ENCODE measurements around the gene SCN7A.
"Not testable (repeated sequence)": the region's sequence is repeated elsewhere in the genome, so short reads cannot be mapped to it uniquely, and the experiment has no call there.

SCN7A gene
- 0 reads per million in 2 donors for total RNA-seq

DNA sequence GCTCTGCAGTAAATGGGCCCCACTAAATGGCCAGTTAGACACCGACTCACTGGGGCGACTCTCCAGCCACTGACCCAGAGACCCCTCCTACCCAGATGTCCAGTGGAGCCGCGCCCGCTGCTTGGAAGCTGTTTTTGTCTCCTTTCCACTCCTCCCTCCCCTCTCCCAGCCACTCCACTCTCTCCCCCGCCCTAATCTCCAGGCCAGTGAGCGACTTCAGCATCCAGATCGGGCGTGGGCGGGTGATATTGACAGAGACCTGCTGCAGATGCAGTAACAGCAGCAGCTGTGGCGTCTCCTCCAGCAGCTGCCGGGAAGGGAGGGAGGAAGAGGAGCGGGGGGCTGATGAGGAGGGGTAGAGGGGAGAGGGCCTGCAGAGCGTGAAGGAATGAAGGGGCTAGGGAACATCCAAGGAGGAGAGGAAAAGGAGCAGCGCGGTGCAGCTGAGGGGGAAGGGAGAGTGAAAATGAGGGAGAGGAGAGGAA lies at the start of gene SCN7A:
Gene SCN7A (minus strand): TSS at position 110 of the 485 bp plus-strand sequence. CDS start 16,553 bp downstream, outside the sequence.
- no peak for DNase-seq

DNA sequence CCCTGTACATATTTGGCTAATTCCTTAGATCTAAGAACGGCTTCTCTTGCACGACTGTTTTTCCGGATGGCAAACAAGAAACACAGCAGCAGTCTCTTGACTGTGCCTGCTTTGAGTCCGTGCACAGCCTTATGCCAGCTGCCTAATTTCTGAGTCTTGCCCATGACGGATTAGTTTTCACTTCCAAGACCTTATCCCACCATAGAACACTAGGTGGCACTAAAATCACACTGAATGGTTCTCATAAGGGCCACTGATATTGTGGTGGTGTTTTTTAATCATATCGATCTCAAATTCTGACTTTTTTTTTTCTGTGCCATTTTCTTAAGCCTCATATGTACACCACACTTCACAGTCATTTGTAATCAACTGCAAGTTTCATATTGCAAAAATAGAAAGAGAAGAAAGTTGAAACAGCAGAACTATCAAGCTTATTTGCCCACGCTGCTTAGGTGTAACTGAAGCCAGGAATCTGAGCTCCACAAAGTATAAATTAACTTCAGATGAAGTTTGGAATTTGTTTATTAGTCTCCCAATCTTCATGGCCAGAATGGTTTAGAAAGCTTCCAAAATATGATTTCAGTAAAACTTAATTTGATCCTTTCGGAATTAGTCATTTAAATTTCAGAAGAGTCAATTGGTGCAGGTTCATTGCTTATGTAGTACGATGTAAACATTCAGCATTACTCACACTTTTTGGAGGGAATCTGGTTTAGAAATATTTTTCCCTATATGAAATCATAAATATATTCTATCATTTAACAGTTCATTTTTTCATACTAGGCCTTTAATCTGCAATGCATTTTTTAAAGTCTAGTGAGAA lies 45.5 kb upstream of the SCN7A start:
- DNase-seq, result peak in 1 of 5 experiments; percentile 50

DNA sequence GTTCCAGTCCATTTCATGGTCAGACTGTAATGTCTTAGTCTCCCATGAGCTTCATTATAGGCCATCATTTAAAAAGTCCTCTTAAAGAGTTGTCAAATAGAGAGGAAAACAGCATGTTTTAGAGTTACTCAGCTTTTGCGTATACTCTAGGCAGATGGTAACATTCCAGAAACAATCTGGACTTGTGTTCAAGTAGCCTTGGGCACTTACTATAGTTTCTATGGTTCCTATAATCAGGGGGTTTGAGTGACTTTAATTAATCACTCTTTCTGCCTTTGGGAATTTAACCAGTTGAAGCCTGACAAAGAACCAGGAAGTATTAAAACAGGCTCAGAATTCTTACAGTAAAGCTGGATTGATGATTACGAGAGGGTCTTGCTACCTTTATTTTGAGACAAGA lies 42.1 kb upstream of the SCN7A start:
- DNase-seq, result no peak

DNA sequence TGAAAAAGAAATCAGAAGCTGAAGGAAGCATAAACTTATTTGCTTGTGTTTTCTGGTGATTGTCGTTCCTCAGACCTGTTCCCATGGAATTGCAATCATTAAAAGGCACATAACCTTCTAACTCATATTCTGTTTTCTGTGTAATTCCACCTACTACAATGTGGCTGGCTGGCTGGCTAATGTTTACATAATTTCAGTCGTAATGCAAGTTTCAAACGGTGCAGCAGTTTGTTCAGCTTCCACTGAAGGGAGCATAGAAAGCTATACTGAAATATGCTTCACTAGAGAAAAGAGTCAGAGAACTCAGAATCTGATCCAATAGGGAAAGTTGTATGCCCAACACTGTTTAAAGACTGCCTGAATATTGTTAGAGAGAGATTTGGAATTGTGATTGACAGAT lies 27.1 kb upstream of the SCN7A start:
- DNase-seq, result no peak

DNA sequence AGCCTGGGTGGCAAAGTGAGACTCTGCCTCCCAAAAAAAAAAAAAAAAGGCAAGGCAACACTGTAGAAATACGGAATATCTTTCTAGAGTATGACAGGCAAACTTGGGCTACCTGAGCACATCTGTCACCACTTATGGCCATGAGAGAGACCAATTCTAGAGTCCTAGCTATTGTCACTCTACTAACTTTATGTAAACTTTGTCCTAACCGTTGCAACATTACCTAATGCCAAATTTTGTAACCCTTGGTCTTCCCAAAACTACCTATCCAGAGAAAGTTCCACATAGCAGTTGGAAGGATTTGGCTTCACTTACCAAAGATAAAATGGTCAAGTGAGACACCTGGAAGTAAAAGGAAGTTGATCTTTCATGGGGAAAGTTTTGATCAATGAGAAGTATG lies 26.6 kb upstream of the SCN7A start:
- DNase-seq, result no peak

DNA sequence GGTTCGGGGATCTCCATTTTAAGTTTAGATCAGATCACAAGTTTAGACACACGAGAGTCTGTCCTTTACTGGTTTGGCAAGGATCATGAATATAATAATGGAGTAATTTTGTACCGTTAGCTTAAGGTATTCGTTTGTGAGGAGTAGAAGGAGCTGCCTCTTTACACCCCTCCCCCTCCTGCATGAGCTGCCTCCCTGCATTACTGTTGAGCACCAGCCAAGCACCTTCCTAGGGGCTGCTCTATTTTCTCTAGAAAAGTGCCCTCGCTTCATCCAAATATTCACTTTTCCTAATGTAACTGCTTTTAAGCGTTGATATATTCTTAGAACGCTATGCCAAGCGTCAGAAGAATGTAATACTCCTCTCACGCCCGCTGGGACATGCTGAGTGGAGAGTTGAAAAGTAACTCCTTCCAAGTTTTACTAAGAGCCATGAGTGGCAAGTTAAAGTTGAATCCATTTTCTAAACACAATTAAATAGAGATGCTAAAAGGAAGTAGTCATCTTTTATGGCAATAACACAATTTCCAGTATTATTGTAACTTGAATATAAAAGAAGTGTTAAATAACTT lies 25.4 kb upstream of the SCN7A start:
- no peak for DNase-seq

DNA sequence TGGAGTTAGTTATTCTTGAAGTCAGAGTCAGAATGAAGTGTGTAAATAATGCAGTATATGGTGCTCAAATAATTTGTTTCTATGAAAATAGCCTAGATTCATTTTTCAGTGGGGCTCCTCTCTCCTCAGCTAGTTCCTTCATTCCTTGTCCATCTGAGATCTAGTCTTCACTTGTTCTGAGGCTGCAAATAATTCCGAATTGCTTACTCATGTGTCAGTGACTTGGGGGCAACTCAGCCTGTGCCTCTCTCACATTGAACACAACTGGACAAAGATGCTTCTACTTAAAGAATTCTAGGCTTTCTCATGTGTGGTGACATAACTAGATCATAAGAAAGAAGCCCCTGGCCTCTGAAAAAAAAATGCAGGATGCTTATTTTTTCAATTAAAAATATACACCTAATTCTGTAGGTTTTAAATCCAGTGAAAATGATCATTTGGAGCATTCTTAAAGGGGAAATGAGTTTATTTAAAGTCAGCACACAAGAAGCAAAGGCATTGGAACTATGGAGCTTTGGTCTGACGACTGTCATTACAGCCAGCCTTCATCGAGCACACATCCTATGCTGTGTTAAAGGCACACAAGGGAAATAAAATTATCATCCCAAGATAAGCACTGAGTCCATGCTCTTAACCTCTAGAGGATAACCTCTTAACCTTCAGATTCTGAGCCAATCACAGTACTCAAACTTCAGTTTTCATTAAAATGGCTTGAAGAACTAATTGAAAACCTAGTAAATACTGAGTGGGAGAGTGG lies 24.8 kb upstream of the SCN7A start:
- DNase-seq, result no peak

DNA sequence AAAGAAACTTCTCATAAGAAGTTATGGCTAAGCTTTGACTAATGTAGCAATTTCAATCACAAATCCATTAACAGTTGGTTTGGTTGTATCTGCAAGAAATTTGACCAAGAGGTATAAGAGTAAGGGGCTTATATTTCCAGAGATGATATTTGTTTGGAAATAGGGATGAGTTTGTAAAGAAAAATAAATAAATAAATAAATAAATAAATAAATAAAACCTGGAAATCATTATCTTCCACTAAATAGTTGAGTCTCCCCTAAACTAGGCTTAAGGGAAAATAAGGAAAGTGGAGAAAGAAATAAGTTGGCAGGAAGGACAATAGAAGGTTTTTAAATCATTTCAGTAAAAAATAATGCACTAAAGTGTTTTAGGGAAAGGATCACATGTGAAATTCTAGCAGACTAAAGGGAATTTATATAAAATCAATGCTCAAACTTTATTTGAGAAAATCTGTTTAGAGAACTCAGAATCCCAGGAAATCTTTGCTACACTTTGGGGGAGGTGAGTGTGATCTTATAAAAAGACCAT lies 23.5 kb upstream of the SCN7A start:
- DNase-seq, result no peak

DNA sequence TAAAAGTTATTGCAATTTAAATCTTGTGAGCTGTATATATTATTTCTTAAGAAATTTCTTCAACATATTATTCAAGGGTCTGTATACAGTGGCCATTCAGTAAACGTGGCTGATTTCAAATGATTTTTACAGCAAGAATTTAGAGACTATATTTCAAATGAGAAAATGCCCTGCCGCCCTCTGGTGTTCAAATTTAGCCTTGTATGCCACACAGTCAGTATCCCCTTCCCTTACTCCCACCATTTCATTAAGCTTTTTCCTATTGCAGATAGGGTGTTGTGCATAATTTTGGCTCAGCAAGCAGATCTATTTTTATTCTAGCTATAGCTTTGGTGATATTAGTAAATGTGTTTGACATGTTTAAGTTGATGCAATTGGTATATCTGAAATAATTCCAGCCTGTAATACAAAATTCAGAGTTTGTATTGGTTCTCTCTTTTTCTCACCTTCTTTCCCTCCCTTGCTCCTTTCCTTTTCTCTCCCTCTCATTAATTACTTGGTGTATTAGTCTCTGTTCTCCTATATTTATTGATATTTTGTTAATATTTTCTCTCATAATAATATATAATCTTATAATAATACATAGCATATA lies 22.8 kb upstream of the SCN7A start:
- DNase-seq, result no peak

DNA sequence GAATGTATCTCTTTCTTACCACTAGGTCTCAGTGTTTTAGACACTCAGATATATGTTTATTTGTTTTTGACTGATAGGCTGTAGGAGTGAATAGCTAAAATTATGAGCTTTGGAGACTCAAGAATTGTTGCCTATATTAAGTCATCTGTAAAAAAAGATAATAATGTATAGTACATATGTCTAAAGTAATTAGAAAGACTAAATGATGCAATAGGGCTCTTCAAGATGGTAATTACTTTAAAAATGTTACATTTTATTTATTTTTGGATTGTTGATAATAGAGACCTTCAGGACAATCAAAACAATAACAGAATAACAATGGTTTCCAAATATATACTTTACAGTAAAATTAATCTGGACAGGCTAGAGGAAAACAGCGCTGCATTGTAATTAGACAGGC lies 19.9 kb upstream of the SCN7A start:
- DNase-seq, result no peak

DNA sequence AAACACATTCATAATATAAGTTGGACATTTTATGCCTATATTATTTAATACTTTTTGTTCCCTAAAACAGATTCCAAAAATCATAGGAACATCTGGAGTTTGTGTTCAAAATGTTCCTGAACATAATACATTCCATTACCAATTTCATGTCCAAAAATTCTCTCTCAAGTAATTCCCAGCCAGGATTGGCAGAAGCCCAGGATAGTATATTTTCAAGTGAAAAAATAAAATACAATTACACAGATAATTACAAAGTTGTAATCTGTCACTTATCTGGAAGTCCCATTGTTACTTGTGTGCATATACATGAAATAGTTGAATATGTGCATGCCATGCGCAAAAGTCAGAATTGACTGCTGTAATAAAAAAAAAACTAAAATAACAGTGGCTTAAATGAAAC lies 5.2 kb upstream of the SCN7A start:
- no peak for DNase-seq

DNA sequence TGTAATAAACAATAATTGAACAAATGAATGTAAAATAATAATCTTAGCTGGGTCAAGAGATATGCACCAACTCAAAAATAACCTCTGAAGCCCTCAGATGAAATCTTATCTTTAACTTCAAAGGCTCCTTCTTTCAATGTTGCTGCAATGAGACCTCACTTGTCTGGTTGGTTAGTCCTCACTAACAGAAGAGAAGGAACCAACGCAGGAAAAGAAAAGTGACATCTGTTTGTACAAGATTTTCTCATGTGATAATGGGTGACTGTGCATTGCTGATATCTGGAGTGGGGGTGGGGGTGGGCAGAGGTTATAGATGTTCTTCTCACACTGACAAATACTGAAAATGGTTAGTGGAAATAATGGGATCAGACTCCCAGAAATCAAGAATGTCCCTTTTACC lies 2.6 kb downstream of the SCN7A start:
- DNase-seq, result no peak

DNA sequence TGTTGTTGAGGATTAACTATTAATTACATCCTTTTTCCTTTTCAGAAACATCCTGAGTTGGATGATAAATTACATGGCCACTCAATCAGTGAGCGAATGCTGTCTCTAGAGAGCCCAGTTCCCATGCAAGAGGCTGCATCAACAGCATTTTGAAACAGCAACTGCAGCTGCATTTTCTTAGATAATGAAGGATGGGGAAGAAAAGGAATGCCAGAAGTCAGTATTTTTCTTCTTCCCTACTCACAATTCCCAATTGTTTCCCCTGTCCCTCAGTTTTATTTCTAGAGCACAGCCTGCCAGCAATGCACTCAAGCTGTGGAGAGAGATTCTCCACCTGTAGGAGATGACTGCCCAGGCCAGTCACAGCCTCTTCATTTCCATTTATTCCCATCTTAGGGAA lies 6.9 kb downstream of the SCN7A start:
- no peak for DNase-seq

DNA sequence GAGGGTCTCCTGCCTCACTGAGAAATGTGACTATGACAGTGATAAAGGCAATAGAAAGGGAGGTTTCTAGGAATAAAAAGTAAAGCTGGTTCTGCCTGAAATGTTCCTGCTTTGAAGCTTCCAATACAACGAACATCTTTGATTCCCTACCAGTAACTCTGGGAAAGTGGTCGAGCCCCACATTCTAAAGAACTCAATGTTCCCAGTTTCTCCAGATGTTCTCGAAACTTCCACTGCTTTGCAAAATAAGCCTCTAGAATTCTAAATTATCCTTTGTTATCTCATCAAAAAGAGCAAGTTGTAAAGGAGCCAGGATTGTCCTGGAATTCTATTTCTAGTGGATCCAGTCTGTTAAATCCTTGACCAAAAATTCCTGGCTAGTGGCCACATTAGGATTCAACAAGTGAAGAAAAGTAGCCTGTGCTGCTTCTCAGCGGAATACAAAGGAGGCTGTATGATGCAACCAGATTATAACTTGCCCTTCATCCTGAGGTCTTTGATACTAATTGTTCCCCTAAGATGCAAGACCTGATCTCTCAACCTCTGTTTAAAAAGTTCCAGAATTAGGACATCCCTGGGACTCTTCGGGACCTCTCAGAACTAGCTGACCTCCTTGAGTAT lies 8.4 kb downstream of the SCN7A start:
- no peak for DNase-seq

DNA sequence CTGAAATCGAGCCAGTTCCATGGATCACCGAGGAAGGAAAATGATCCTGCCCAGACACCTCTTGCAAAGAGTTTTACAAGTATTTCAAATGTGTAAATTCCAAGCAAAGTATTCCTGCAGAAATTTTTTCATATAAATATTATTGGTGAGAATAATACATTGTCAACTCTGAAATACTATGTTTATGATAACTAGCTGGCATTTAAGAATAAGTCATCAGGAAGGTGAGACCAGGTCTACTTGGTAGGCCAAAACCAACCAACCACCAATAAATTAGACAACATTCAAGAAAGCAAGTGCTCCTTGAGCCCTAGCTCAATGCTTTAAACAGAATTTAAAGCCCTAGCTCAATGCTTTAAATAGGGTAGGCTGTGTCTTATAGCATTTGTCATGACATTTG lies 21.7 kb downstream of the SCN7A start:
- no peak for DNase-seq

DNA sequence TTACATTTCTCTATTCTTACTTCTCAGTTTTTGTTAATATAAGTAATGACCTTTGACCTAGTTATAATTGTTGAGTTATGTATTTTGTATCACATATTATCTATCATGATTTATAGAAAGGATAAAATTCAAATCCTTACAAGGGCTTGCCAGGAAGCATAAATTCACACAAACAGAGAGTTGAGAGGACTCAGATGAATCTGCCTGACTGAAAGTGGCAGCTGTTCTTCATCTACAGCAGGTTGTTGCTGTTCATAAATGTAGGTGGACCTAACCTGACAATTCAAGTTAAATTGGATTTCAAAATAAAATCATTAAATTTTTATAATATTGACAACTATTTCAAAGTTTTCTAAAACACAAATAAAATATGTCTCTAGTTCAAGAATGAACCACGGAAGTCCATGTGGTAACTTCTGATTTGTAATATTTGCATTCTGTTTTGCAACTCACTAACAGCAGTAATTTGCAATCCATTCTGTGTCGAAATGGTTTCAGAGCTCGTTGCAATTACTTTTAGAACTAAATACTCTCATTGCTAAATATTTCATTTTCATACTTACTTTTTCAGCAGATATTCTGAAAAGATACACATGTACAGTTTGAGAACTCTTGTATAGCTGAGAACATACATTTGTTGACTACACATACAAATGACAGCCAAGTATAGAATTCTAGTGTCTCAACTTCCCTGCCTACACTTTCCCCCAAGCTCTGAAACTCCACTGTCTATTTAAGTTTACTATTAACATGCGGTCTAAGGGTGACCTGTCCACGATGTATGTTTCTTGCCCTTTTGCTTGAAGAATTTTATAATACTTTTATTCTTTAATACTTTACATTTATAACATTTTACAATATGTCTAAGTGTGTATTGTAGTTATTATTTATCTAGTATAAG lies 25.7 kb downstream of the SCN7A start:
- no peak for DNase-seq

DNA sequence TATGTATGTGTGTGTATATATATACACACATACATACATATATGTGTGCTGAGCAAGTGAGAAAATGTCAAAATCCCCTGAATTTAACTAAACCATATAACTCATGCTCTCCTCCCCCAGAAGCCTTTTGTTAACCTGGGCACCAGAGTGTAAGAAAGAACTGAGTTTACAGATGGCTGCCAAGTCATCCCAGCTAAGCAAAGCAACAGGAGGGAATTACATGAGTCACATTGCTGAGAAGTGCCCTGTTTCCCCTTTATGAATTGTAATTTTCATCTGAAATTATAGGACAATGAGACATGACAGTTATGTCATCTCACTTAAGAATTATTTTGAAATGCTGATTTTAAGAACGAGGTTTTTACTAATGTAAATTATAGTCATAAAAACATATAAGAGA lies 29.9 kb downstream of the SCN7A start:
- no peak for DNase-seq

DNA sequence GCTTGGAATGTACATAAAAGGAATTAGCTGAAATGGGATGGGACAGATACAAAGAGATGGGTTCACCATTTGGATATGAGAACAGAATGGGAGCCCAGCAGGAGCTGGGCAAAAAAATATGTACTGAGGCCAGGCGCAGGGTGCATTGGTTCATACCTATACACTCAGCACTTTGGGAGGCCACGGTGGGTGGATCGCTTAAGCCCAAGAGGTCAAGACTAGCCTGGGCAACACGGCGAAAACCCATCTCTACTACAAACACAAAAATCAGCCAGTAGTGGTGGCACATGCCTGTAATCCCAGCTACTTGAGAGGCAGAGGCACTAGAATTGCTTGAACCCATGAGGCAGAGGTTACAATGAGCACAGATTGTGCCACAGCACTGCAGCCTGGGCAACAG lies 30.4 kb downstream of the SCN7A start:
- DNase-seq, result no peak

DNA sequence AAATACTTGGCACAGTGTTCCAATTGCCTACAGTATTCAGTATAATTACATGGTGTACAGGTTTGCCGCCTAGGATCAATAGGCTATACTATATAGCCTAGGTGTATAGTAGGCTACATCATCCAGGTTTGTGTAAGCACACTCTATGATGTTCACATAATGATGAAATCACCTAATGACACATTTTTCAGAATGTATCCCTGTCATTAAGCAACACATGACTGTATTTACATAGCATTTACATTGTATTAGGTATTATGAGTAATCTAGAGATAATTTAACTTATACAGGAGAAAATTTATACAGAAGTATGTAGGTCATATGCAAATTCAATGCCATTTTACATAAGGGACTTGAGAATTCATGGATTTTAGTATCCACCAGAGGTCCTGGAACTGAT lies 35.4 kb downstream of the SCN7A start:
- DNase-seq, result no peak

DNA sequence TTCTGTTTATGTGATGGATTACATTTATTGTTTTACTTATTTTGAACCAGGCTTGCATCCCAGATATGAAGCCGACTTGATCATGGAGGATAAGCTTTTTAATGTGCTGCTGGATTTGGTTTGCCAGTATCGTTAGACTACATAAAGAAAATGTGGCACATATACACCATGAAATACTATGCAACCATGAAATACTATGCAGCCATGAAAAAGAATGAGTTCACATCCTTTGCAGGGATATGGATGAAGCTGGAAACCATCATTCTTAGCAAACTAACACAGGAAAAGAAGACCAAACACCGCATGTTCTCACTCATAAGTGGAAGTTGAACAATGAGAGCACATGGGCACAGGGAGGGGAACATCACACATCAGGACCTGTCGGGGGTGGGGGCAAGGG lies 38.2 kb downstream of the SCN7A start:
- not testable (repeated sequence) for DNase-seq

DNA sequence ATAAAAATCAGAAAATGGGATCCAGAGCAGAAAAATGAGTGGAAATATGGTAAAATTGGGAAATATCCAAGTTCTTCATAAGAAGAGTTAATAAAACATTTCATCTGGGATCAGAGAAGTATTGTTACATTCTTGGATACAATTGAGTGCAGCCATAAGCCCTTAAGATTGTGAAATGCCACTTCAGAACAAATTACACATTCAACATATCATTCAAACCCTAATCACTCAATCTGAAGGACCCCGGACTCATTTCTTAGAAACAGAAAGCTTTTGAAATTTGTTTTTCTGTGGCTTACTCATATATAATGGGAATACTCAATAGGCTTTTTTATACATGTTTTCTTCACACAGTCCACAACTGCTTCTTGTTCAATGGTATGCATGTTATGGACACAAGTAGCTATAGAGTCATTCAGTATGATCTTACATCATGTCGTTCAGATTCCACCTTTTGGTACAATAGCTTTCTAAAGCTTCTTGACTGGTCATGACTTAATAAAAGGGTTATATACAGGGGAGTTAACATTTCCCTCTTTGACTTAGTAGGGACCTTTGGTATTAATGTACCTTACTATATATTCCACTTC lies 39.9 kb downstream of the SCN7A start:
- no peak for DNase-seq
